ENCODE data around the gene CD86. TPM values are rescaled to one million over a fixed set of nuclear protein-coding genes. Genes with fewer than 3 reads are reported as not detected.

CD86 gene
- 10 to 100 TPM in 1 of 2 donors, 1 to 10 TPM in 1; 6.0 to 18.0 TPM for total RNA-seq

GRCh38 chr3:122055215-122055614 is at the start of gene CD86:
CD86 (plus strand) TSS chr3:122055362; CDS start chr3:122055490, 128 bp downstream.
- H3K27me3 ChIP-seq (replicated peaks; ENCODE audit: insufficient read depth) = no peaks in the 10 kb centered on the region
- H3K4me1 ChIP-seq (ENCODE audit: control insufficient read depth in 1 of 2, low read depth in 2 of 2) = no peaks in the 10 kb centered on the region
- H3K9me3 ChIP-seq = no peaks in the 10 kb centered on the region
- no peaks in the 10 kb centered on the region for H3K36me3 ChIP-seq
- peak within 1 kb of the TSS; percentile 53 for H3K4me3 ChIP-seq
- ATAC-seq (ENCODE audit: insufficient number of reproducible peaks, low FRiP score, low read depth) = no peak
- DNase-seq (ENCODE audit: low spot score) = no peak
- peak within 1 kb of the TSS in 1 of 2 donors; percentile 41 for H3K27ac ChIP-seq
- no peak for TF ChIP-seq CTCF (IDR thresholded peaks at IDR 0.05)

GRCh38 chr3:122006267-122006666 is 48.9 kb upstream of the CD86 start:
- no peak for TF ChIP-seq CTCF (IDR thresholded peaks at IDR 0.05)
- Histone ChIP-seq H3K9me3 (no peaks in the 10 kb centered on the region), H3K27me3 (replicated peaks; ENCODE audit: insufficient read depth) (no peaks in the 10 kb centered on the region), H3K36me3 (no peaks in the 10 kb centered on the region), H3K4me1 (ENCODE audit: control insufficient read depth in 1 of 2, low read depth in 2 of 2) (no peaks in the 10 kb centered on the region), H3K27ac (no peak overlapping the region), H3K4me3 (no peak overlapping the region)
- DNase-seq (ENCODE audit: low spot score) (no peak), ATAC-seq (ENCODE audit: insufficient number of reproducible peaks, low FRiP score, low read depth) (no peak)

GRCh38 chr3:122008166-122008565 is 47.0 kb upstream of the CD86 start:
- no peak overlapping the region for H3K4me3 ChIP-seq
- H3K36me3 ChIP-seq = no peaks in the 10 kb centered on the region
- ATAC-seq (ENCODE audit: insufficient number of reproducible peaks, low FRiP score, low read depth) (no peak), DNase-seq (ENCODE audit: low spot score) (no peak)
- TF ChIP-seq CTCF (IDR thresholded peaks at IDR 0.05) = no peak
- no peaks in the 10 kb centered on the region for H3K27me3 ChIP-seq (replicated peaks; ENCODE audit: insufficient read depth)
- no peaks in the 10 kb centered on the region for H3K4me1 ChIP-seq (ENCODE audit: control insufficient read depth in 1 of 2, low read depth in 2 of 2)
- H3K9me3 ChIP-seq = no peaks in the 10 kb centered on the region
- H3K27ac ChIP-seq = no peak overlapping the region

- DNase-seq (ENCODE audit: low spot score) = no peak
- no peak for ATAC-seq (ENCODE audit: insufficient number of reproducible peaks, low FRiP score, low read depth)
- no peak overlapping the region for H3K4me3 ChIP-seq
- no peak overlapping the region for H3K27ac ChIP-seq
- no peaks in the 10 kb centered on the region for H3K4me1 ChIP-seq (ENCODE audit: control insufficient read depth in 1 of 2, low read depth in 2 of 2)
- no peaks in the 10 kb centered on the region for H3K36me3 ChIP-seq
- no peak for TF ChIP-seq CTCF (IDR thresholded peaks at IDR 0.05)
- H3K9me3 ChIP-seq = no peaks in the 10 kb centered on the region
- no peaks in the 10 kb centered on the region for H3K27me3 ChIP-seq (replicated peaks; ENCODE audit: insufficient read depth)
Measured at GRCh38 chr3:122010506-122010905, 44.7 kb upstream of the CD86 start.

GRCh38 chr3:122011396-122011795 is 43.8 kb upstream of the CD86 start:
- H3K4me3 ChIP-seq = no peak overlapping the region

More at GRCh38 chr3:122011396-122011795, 43.8 kb upstream of the CD86 start:
- TF ChIP-seq CTCF (IDR thresholded peaks at IDR 0.05) = no peak
- ATAC-seq (ENCODE audit: insufficient number of reproducible peaks, low FRiP score, low read depth) (no peak), DNase-seq (ENCODE audit: low spot score) (no peak)
- H3K36me3 ChIP-seq = no peaks in the 10 kb centered on the region
- no peaks in the 10 kb centered on the region for H3K9me3 ChIP-seq
- H3K27ac ChIP-seq = no peak overlapping the region
- H3K4me1 ChIP-seq (ENCODE audit: control insufficient read depth in 1 of 2, low read depth in 2 of 2) = no peaks in the 10 kb centered on the region
- no peaks in the 10 kb centered on the region for H3K27me3 ChIP-seq (replicated peaks; ENCODE audit: insufficient read depth)
